Activated CD8-positive, alpha-beta memory T cell treated with anti-CD3 and anti-CD28 coated beads, Interleukin-2, amount 50 U/mL, for 24 hours (primary cell): ENCODE measurements around the gene PDE1A.

Experiments
- DNase-seq: peaks from one replicate; pipeline ENCODE4 v3.0.0-alpha.2; 2020; ENCODE audit errors: extremely low read depth

PDE1A gene

GRCh38 chr2:182133195-182133891 lies 293.5 kb downstream of the PDE1A start:
- DNase-seq = no peak

- DNase-seq = no peak
Measured at GRCh38 chr2:182132605-182133004, 294.2 kb downstream of the PDE1A start.

DNA sequence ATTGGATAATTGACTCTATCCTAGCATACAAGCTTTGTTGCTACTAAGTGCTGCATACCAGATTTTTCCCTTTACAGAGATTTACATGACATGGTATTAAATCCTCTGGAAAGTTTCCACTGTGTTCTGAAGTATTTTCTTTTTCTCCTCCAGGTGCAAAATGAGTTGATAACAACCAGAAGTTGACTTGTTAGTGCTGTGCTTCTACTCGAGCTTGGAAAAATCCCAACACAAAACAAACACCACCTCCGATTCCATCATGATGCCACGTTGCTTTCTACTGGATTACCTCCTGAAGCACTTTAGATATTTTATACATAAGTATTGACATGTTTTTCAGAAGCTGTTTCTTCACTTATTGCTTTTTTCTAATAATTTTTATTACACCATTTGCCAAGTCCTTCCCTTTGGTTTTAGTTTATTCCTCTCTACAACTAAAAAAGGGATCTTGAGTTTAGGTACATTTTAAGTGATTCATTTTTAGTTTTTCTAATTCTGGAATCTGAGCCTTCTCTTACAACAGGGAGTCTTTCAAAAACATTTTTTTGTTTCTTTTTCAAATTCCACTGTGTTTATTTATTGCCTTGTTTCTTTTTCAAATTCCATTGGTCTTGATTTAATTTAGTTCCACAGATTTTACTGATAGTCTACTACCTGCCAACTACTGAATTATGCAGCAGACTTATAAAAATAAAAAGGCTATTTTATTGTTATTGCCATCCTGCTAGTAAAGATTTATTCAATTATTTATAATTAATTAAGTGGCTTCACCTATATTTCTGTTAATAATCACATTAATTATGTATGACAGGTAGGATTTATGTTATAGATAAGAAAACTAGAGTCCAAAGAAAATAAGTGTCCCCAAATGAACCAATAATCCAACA lies 297.8 kb downstream of the PDE1A start:
- DNase-seq = no peak

GRCh38 chr2:182117196-182117595 lies 309.6 kb downstream of the PDE1A start:
- no peak for DNase-seq

DNA sequence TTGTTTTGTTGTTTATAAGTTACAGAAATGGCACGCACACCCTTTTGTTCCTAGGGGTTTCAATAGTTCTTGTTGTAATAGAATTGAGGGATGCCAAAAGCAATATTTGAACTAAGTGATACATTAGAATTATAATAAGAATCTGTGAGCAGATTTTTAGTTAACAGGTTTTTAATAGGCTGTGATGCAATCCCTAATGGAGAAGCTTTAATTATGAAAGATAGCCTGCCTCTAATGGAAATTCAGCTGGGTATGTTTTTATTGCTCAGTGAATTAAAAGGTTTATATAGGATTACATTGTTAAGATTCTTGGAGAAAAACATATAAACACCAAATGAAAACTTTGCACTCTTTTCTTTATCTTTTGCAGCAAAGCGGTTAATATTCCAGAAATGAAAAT lies 310.1 kb downstream of the PDE1A start:
- DNase-seq = no peak

- DNase-seq = no peak
Measured at GRCh38 chr2:182115258-182115657, 311.6 kb downstream of the PDE1A start.

- DNase-seq = no peak
Measured at GRCh38 chr2:182113334-182113733, 313.5 kb downstream of the PDE1A start.

DNA sequence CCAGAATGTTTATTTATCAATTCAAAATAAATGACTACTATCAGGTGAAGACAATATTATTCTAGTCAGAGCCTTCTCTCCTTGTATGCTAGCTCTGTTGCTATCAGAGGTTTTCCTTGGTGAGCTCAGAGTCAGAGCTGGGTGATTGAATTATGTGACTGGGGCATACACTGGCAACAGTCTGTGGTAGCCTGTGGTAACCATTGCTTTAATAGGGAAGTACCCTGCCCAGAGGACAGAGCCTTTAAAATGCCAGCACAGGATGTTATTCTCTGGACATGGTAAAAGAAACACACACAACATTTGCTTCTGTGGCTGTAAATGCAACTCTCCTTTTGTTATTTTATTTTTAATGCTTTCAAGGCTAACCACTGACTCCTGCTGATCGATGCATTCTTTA lies 316.5 kb downstream of the PDE1A start:
- DNase-seq = no peak

- no peak for DNase-seq
Measured at GRCh38 chr2:182103526-182103925, 323.3 kb downstream of the PDE1A start.

DNA sequence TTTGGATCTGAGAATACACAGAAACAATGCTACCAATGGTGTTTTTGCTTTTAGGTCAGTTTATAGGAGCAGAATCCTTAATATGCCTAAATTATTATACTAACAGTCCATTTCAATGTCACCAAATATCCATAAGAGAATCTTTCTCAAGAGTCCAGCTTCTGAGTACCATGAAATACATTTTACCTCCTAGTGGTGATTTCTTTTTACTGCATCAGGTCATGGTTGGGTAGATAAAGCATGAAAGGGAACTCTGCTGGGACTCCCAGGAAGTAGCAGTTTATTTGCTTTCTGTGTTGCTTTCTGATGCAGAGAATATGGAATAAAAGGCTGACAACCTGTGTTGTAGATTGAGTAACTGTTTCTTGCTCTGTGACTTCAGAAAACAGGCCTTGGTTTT lies 325.6 kb downstream of the PDE1A start:
- DNase-seq = no peak

DNA sequence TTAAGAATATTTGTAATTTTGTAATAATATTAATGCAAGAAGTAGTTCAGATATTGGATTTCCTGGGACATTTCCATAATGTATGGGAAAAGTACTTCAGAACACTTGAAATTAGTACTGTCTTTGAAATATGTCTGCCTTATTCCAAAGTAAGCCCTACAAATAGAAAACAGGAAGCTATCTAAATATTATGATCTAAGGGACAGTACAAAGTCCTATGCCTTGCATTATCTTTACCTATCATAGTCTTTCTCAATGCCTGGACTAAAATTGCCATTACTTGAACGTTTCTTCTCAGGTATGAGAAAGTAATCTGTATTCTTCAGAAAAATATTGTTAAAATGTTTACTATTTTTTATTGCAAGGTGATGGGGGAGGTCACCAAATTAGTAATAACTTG lies 328.2 kb downstream of the PDE1A start:
- DNase-seq = no peak

- no peak for DNase-seq
Measured at GRCh38 chr2:182097571-182098164, 329.2 kb downstream of the PDE1A start.

DNA sequence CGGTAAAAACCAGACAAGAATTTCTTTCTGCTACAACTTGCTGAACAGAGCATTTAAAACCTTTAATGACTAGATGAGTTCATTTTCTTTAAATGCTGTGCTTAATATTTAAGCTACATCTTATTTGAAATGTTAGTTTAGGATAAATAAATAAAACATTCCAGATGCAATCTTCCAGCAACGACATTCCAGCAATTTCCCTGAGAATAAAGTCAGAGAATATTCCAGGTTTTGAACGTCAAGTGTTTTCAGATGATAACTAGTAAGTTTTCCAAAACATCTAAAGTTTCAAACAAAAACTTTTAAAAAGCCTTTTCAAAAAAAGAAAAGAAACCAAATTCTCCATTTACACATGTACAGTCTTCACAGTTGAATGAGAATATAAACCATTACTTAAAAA lies 336.4 kb downstream of the PDE1A start:
- no peak for DNase-seq
